Dermis blood vessel endothelial cell (primary cell): ENCODE measurements around the gene ADISSP. TPM values are rescaled to one million over a fixed set of nuclear protein-coding genes. Genes with fewer than 3 reads are reported as not detected.

ENCODE experiments used
- DNase-seq: peaks from one replicate; pipeline ENCODE4 v3.0.0; 2010
- total RNA-seq: library from RNA; depleted of rRNA; stranded (reverse); fragments of >200 nt; gene quantifications from 2 replicates; pipeline ENCODE4 v1.2.3, GENCODE V29; 2014

ADISSP gene
- total RNA-seq, 1 donor from 2014 or later, result 12.1 TPM

DNA sequence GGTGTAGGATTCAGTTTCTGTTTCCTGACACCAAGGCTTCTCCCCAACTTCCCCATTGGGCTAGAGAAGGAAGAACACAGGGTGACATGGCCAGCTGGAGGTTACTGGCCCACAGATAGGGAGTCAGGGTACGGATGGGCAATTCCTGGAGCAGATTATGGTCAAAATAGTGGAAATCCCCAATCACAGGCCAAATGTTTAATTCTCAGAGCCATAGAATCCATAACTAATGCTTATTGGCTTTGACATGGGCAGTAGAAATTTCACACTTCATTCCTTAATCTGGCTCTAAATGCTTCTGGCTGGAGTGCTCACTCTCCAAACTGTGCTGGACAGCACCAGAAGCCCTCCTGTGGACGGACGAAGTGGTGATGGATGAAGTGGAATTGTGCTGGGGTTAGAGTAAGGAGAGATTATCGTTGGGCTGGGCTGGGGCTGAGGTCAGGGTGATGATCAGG is 56.0 kb downstream of the ADISSP start:
- no peak for DNase-seq

DNA sequence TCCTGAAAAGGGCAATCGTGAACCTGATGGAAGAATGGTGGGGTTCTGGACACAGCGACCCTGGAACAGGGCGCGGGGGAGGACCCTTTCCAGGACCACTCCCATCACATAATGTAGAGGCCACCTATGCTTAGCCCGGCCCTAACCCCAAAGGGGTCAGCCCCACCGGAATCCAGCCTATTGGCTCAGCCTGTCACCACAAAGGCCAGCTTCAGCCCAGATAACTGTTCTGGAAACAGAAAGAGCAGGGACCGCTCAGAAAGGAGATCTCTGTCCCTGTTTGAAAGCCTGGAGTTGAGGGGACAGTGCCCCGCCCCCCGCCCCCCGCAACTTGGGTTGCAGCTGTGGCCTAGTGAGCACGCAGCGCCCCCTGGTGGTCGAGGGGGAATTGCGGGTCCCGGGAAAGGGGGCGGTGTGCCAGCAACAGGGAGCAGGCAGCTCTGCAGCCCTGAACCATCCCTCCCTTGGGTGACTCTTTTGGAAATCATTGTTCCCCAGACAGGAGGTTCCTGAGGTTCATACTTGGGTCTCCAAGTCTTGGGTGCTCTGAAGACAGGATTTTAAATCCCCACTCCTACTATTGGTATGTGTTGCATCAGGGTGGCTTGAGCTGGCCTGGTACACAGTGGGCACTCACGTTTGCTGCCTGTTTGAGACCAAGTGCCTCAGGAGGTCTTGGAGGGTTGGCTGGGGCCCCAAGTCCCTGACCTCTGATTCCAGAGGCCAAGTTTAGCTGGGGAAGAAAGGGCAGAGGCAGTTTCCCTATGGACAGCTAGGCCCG is 56.7 kb downstream of the ADISSP start:
- peak; percentile 75 for DNase-seq

DNA sequence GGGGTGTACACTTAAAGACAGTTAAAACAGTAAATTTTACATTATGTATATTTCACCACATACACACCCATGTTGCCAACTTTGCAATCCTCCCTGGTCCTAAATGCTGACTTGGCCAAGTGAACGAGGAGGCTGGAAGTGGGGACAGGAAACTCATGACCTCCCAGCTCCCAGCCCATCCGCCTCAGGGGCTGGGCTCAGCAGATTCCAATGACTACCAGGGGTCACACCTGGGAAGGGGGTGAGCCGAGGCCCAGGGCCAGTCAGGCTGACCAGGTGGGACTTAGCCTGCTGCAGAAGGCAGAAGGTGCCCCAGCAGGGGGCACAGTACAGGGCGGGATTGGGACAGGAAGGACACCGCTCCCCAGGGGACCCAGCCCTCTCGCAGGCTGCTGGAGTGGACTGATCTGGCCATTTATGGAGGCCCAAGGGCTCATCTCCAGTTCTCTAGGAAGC is 57.5 kb downstream of the ADISSP start:
- DNase-seq, result no peak

DNA sequence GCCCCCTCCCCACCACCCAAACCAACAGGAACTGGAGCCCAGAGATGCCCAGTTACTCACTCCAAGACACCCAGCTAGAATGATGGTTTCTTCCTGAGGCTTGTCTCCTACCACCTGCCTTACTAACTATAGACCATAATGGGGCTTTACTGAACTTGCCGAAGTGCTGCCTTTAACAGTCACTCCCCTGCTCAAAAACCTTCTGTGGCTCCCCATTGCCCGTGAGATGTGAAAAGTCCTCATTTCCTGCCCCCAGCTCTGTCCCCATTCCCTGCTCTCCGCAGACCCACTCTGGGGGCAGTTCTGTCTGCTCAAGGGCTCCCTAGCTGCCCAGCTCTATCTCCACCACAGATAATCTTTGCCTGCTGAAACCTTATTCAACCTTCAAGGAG is 60.0 kb downstream of the ADISSP start:
- DNase-seq, result no peak

DNA sequence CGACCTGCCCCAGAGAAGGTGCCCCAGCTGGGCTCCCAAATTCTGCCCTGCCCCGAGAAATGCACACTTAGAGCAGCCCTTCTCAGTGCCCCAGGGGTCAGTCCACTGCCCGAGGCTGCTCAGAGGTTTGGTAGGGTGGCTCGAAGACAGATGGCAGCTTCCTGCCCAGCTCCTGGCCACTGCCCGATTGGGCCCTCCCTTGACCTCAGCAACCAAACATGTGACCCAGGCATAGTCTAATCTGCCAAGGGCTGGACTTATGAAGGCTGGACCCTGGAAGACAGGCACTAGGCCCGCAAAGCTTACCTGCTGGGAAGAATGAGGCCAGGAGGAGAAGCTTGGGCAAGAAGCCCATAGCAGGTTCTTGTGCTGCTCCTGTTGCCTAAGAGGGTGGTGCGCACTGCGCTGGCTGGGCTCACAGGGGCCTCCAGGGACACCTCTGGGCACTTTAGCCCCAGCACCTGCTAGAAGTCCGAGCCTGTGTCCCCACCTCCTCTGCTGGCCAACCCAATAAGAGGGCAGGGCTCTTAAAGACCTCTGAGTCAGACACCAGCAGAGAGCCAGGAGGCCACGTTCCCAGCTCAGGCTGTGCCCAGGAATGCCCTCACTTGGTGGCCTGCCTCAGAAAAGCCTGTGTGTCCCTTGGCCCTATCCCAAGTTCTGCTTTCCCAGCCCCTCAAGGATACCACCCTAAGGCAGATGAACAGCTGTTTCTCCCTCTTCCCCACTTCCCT is 60.6 kb downstream of the ADISSP start:
- no peak for DNase-seq

DNA sequence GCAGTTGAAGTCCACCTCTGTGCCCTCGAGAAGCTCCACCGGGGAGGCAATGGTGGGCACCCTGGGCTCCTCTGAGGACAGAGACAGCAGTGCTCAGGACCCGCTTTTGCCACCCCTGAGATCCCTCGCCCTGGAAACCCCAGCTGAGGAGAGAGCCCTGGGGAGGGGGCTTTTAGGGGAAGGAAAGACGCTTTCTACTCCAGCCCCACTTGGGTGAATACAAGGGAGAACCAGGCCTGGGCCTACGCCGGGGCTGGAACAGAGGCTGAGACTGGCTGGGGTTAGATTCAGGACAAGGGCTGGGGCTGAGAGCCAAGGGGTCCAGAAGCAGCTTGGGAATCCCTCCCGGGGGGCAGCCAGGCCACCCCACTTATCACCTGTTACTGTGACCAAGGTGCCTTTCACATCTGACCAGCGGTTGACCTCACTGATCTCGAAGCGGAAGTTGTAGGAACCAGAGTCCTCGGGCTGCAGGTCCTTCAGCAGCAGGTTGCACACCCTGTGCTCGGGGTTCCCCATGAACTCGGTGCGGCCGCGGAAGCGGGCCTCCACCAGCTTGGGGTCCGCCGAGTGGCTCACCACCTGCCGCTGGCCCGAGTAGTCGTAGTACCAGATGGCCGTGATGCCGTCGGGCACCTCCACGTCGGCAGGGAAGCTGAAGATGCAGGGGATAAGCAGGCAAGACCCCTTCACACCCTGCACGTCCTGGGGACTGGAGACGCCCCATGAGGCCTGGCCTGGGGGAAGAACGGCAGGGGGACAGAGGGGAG is 61.4 kb downstream of the ADISSP start:
- no peak for DNase-seq

DNA sequence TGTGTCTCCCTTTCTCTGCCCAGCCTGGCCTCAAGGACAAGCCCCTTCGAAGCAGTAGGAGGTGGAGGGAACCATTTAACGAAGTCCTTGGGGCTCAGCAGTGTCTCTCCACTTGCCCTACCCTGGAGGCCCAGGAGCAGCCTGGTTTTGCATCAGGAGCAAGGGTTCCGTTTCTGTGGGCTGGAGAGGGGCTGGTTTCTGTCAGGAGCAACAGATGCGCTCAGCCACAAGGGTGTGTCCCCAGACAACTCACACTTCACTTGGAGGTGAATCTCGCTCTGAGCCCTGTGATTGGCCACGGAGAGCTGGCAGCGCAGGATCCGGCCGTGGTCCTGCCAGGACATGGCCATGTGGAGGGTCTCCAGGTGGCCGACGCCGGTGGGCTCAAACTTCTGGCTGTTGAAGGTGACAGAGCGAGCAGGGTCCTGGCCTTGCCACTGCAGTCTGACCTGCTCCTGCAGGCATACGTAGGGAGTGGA is 62.0 kb downstream of the ADISSP start:
- DNase-seq, result no peak

DNA sequence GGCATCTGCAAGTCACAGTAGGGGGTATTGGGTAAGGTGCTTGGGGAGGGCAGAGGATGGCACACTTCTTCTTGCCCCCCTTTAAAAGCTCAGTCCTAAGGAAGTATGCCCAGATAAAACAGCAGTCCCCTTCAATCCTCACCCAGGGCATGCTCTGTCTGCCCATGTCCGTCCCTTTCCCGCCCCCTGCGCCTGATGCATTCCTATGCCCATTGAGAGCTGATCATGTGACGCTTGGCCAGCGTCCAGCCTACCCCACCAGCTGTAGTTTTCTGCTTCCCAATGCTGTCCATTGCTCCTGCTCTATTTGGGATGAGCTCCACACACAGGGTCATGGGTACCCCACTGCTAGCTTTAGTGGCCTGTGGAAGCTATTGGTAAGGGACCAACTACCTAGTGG is 63.5 kb downstream of the ADISSP start:
- DNase-seq, result no peak

Other genes starting within 250 kb of the ADISSP start
- not detected in 2 replicates for gene GFRA4, start 104.4 kb downstream of the ADISSP start, total RNA-seq
- 0.09 and 0.17 TPM in 2 replicates for gene ADAM33, start 85.7 kb downstream of the ADISSP start, total RNA-seq
- gene SIGLEC1, start 55.2 kb downstream of the ADISSP start, total RNA-seq, result not detected in 2 replicates
- 15.1 and 16.7 TPM in 2 replicates for gene HSPA12B, start 35.1 kb downstream of the ADISSP start, total RNA-seq
- gene SPEF1, start 13.7 kb upstream of the ADISSP start, total RNA-seq, result 0.05 TPM in 1 of 2 replicates, not detected in the other
- gene CENPB, start 19.0 kb upstream of the ADISSP start, total RNA-seq, result 115 and 124 TPM in 2 replicates
- 28.8 and 91.1 TPM in 2 replicates for gene CDC25B, start 28.6 kb upstream of the ADISSP start, total RNA-seq
- gene AP5S1, start 52.8 kb upstream of the ADISSP start, total RNA-seq, result 22.3 and 31.6 TPM in 2 replicates
- 21.4 and 35.7 TPM in 2 replicates for gene MAVS, start 79.1 kb upstream of the ADISSP start, total RNA-seq
- gene PANK2, start 121.6 kb upstream of the ADISSP start, total RNA-seq, result 63.3 and 77.8 TPM in 2 replicates
- 2.9 and 3.3 TPM in 2 replicates for gene RNF24, start 247.8 kb upstream of the ADISSP start, total RNA-seq